Measurements from ENCODE around the gene DDX24.

GRCh38 chr14:93999573-93999972 is 81.4 kb downstream of the DDX24 start:
- TF ChIP-seq CTCF (IDR thresholded peaks at IDR 0.05) = no peak
- TF ChIP-seq POLR2A (IDR thresholded peaks at IDR 0.05) = no peak

Data from heart left ventricle (tissue), 13 donors.